ENCODE measurements around the gene CCSER1. TPM values are rescaled to one million over a fixed set of nuclear protein-coding genes. Genes with fewer than 3 reads are reported as not detected.

CCSER1 gene
- total and polyA plus RNA-seq, 2 donors (not counting 1 experiment from before 2014, with no cell fraction given) = 10.7 to 39.5 TPM

DNA sequence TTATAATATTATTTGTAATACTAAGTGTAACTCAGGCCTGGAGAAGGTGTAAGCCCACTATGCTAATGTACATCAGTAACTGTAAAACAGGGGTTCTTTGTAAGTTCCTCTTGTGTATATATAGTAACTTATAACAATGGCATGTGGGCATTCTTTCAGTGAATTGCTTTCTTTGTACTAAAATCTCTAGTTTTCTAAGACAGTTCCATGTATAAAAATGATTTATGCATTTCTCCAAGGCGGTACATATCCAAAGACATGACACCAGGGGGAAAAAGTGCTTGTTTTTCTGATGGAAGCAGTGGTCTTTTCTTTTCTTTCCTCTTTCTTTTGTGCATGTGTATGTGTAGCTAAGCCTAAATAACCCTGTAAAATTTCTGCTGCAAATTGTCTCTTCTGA, 1474.2 kb downstream of the CCSER1 start:
- Mint-ChIP-seq H3K4me1 (no peaks in the 10 kb centered on the region), H3K4me3 (no peak overlapping the region)
- ATAC-seq (ENCODE audit: low read depth) = no peak

DNA sequence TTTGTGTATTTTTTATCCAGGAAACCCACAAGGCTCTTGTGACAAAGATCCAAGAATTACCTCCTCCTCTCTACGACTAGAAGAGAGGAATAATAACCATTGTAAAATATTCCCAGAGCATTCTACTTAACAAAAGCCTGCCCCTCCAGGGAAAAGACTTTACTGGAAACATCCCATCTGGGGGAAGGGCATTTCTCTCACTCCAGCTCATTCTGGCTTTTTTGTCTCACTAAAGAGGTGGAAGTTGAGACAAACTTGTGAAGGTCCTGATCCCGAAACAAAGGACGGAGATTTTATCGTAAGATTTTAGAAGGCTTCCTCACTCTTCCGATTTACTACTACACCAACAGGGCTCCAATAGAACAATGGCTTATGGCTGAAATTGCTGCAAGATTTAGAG, 1484.6 kb downstream of the CCSER1 start:
- H3K36me3 ChIP-seq (replicated peaks in 1 of 2; ENCODE audit: control extremely low read depth in 1 of 2, control insufficient read depth in 1 of 2, extremely low read depth in 1 of 2, insufficient read depth in 2 of 2, low read length in 1 of 2) = no peaks in the 10 kb centered on the region
- H3K27me3 ChIP-seq (replicated peaks in 1 of 4; ENCODE audit: control extremely low read depth in 1 of 4, control insufficient read depth in 3 of 4, insufficient read depth in 4 of 4, low read length in 3 of 4) = no peaks in the 10 kb centered on the region
- H3K27ac ChIP-seq (ENCODE audit: low read length in 2 of 2) = no peak overlapping the region
- TF ChIP-seq, protein P1, sequence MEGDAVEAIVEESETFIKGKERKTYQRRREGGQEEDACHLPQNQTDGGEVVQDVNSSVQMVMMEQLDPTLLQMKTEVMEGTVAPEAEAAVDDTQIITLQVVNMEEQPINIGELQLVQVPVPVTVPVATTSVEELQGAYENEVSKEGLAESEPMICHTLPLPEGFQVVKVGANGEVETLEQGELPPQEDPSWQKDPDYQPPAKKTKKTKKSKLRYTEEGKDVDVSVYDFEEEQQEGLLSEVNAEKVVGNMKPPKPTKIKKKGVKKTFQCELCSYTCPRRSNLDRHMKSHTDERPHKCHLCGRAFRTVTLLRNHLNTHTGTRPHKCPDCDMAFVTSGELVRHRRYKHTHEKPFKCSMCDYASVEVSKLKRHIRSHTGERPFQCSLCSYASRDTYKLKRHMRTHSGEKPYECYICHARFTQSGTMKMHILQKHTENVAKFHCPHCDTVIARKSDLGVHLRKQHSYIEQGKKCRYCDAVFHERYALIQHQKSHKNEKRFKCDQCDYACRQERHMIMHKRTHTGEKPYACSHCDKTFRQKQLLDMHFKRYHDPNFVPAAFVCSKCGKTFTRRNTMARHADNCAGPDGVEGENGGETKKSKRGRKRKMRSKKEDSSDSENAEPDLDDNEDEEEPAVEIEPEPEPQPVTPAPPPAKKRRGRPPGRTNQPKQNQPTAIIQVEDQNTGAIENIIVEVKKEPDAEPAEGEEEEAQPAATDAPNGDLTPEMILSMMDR (IDR thresholded peaks at IDR 0.05) = no peak
- TF ChIP-seq EZH2 (IDR thresholded peaks at IDR 0.05; ENCODE audit: borderline replicate concordance, insufficient read depth, low read depth, low read length, poor library complexity, severe bottlenecking) = no peak
- H3K4me3 ChIP-seq (ENCODE audit: control extremely low read depth in 1 of 5, extremely low read depth in 1 of 5, insufficient read depth in 1 of 5, low read depth in 2 of 5, low read length in 4 of 5) = no peak overlapping the region
- no CpG with 5 or more reads among the region's 5 CpGs for WGBS (ENCODE audit: insufficient coverage)
- no peak overlapping the region for H3K4me3 Mint-ChIP-seq
- H3K27ac Mint-ChIP-seq = no peak overlapping the region
- H4K20me1 ChIP-seq (ENCODE audit: control insufficient read depth, insufficient read depth, low read length, poor library complexity, severe bottlenecking) = no peaks in the 10 kb centered on the region
- ChIA-PET CTCF (no interaction called here), POLR2A (no interaction called here)
- H3K4me2 ChIP-seq (replicated peaks; ENCODE audit: low read depth, low read length, poor library complexity, severe bottlenecking) = no peak overlapping the region
- intact Hi-C loops (cut with micrococcal nuclease) = no loop called here
- H3K4me1 ChIP-seq (ENCODE audit: control insufficient read depth in 2 of 2, insufficient read depth in 2 of 2, low read length in 2 of 2) = no peaks in the 10 kb centered on the region
- no peaks in the 10 kb centered on the region for H3K9me3 ChIP-seq (ENCODE audit: control extremely low read depth in 1 of 3, control insufficient read depth in 2 of 3, insufficient read depth in 1 of 3, low read length in 2 of 3)
- H3K4me1 Mint-ChIP-seq = no peaks in the 10 kb centered on the region
- H3K9me3 Mint-ChIP-seq (ENCODE audit: insufficient read depth) = no peaks in the 10 kb centered on the region
- H3K79me2 ChIP-seq (ENCODE audit: control insufficient read depth, insufficient read depth, low read length) = no peaks in the 10 kb centered on the region
- H3K27me3 Mint-ChIP-seq = no peaks in the 10 kb centered on the region
- H2AFZ ChIP-seq (ENCODE audit: insufficient read depth, low read depth, low read length, poor library complexity, severe bottlenecking) = no peak overlapping the region
- no peak overlapping the region for H3K9ac ChIP-seq (ENCODE audit: low read length)
- no peak for DNase-seq
- ATAC-seq (ENCODE audit: low read depth) = no peak

More for the DNA sequence above, 1474.2 kb downstream of the CCSER1 start:
- POLR2A ChIA-PET = no interaction called here
- Histone ChIP-seq H3K27me3 (replicated peaks in 1 of 4; ENCODE audit: control extremely low read depth in 1 of 4, control insufficient read depth in 3 of 4, insufficient read depth in 4 of 4, low read length in 3 of 4) (no peaks in the 10 kb centered on the region), H4K20me1 (ENCODE audit: control insufficient read depth, insufficient read depth, low read length, poor library complexity, severe bottlenecking) (no peaks in the 10 kb centered on the region), H3K36me3 (replicated peaks in 1 of 2; ENCODE audit: control extremely low read depth in 1 of 2, control insufficient read depth in 1 of 2, extremely low read depth in 1 of 2, insufficient read depth in 2 of 2, low read length in 1 of 2) (no peaks in the 10 kb centered on the region), H3K4me3 (ENCODE audit: control extremely low read depth in 1 of 5, extremely low read depth in 1 of 5, insufficient read depth in 1 of 5, low read depth in 2 of 5, low read length in 4 of 5) (no peak overlapping the region), H3K79me2 (ENCODE audit: control insufficient read depth, insufficient read depth, low read length) (no peaks in the 10 kb centered on the region), H3K9ac (ENCODE audit: low read length) (no peak overlapping the region), H3K9me3 (ENCODE audit: control extremely low read depth in 1 of 3, control insufficient read depth in 2 of 3, insufficient read depth in 1 of 3, low read length in 2 of 3) (no peaks in the 10 kb centered on the region), H3K27ac (ENCODE audit: low read length in 2 of 2) (no peak overlapping the region), H2AFZ (ENCODE audit: insufficient read depth, low read depth, low read length, poor library complexity, severe bottlenecking) (no peak overlapping the region), H3K4me2 (replicated peaks; ENCODE audit: low read depth, low read length, poor library complexity, severe bottlenecking) (no peak overlapping the region), H3K4me1 (ENCODE audit: control insufficient read depth in 2 of 2, insufficient read depth in 2 of 2, low read length in 2 of 2) (no peaks in the 10 kb centered on the region)
- DNase-seq = no peak
- TF ChIP-seq, protein P1 (IDR thresholded peaks at IDR 0.05) = no peak
- no peak for TF ChIP-seq EZH2 (IDR thresholded peaks at IDR 0.05; ENCODE audit: borderline replicate concordance, insufficient read depth, low read depth, low read length, poor library complexity, severe bottlenecking)
- intact Hi-C loops (cut with micrococcal nuclease) = no loop called here
- Mint-ChIP-seq H3K27me3 (no peaks in the 10 kb centered on the region), H3K27ac (no peak overlapping the region), H3K9me3 (ENCODE audit: insufficient read depth) (no peaks in the 10 kb centered on the region)
- WGBS (ENCODE audit: insufficient coverage) = no CpG with 5 or more reads among the region's 1 CpG
- CTCF ChIA-PET = interaction anchor here (1.4 kb wide), 1 partner anchor 12 kb away, joined by 3 read pairs; no protein-coding TSS in a partner anchor

All from B cell (primary cell).